H1 (cell line): ENCODE measurements around the gene NDUFA3. TPM values are rescaled to one million over a fixed set of nuclear protein-coding genes. Genes with fewer than 3 reads are reported as not detected.

Experiments used
- CTCF ChIA-PET: fragments of 300-600 bp; sonication (Branson Sonifier 250); formaldehyde crosslinking; loops from one replicate; lab custom pipeline; 2021; ENCODE audit not compliant: partially characterized antibody; lab: Charles Lee
- POLR2A ChIA-PET: fragments of 300-600 bp; sonication (Branson Sonifier 250); formaldehyde crosslinking; loops from one replicate; lab custom pipeline; 2021; ENCODE audit warnings: inconsistent platforms; ENCODE audit not compliant: partially characterized antibody; lab: Charles Lee
- DNase-seq, 2 experiments: peaks; one replicate each; pipeline versions ENCODE4 v3.0.0 to v3.0.0-alpha.2; 2010 to 2022; ENCODE audit warnings: low spot score in 2 of 2, low read depth in 1 of 2, mixed read lengths in 1 of 2
- FAIRE-seq: peaks from 2 replicates; lab custom pipeline; 2011; peaks lifted over from hg19 to GRCh38; lab: Jason Lieb, UNC
- H2AFZ ChIP-seq: 2 replicates; pipeline ENCODE4 v1.8.1; 2012; ENCODE audit warnings: low read length, inconsistent platforms
- H2AK5ac ChIP-seq: 2 replicates; pipeline ENCODE4 v1.6.1; 2013; ENCODE audit warnings: low read depth, low read length
- H2BK120ac ChIP-seq: replicated peaks from 2 replicates; pipeline ENCODE3; 2013; ENCODE audit warnings: low read depth, low read length, inconsistent platforms
- H2BK12ac ChIP-seq: 2 replicates; pipeline ENCODE4 v1.6.1; 2013; ENCODE audit warnings: low read depth, low read length
- H2BK15ac ChIP-seq: 2 replicates; pipeline ENCODE4 v1.6.1; 2013; ENCODE audit warnings: low read length
- H2BK20ac ChIP-seq: 2 replicates; pipeline ENCODE4 v1.6.1; 2013; ENCODE audit warnings: low read length
- H2BK5ac ChIP-seq: 2 replicates; pipeline ENCODE4 v1.6.1; 2013; ENCODE audit warnings: low read depth, low read length
- H3K14ac ChIP-seq: 2 replicates; pipeline ENCODE4 v1.6.1; 2013; ENCODE audit warnings: inconsistent platforms; ENCODE audit not compliant: insufficient read length
- H3K18ac ChIP-seq: 2 replicates; pipeline ENCODE4 v1.6.1; 2013; ENCODE audit warnings: low read length; ENCODE audit errors: extremely low read depth
- H3K23ac ChIP-seq: 2 replicates; pipeline ENCODE4 v1.6.1; 2013; ENCODE audit warnings: inconsistent platforms; ENCODE audit not compliant: insufficient read length
- H3K23me2 ChIP-seq: 2 replicates; pipeline ENCODE4 v1.6.1; 2013; ENCODE audit warnings: low read depth, low read length
- H3K27ac ChIP-seq: 2 replicates; pipeline ENCODE4 v1.6.1; 2011; ENCODE audit warnings: low read depth, low read length, inconsistent platforms
- H3K27me3 ChIP-seq, 4 experiments: replicated peaks in 1 of 4; 1 replicate in 1 of 4; 2 replicates in 3 of 4; pipeline versions ENCODE4 v1.6.1 to v1.8.1; 2011 to 2013; ENCODE audit warnings: low read length in 3 of 4, mild to moderate bottlenecking in 3 of 4, inconsistent platforms in 2 of 4, mixed read lengths in 2 of 4, moderate library complexity in 1 of 4; ENCODE audit not compliant: control insufficient read depth in 3 of 4, insufficient read depth in 3 of 4; ENCODE audit errors: extremely low read depth in 1 of 4
- H3K36me3 ChIP-seq, 4 experiments: 2 replicates each; pipeline versions ENCODE4 v1.6.1 to v1.8.1; 2011 to 2013; ENCODE audit warnings: mild to moderate bottlenecking in 4 of 4, low read length in 3 of 4, moderate library complexity in 2 of 4, control low read depth in 1 of 4, inconsistent platforms in 1 of 4; ENCODE audit not compliant: insufficient read depth in 4 of 4, control insufficient read depth in 2 of 4
- H3K4ac ChIP-seq: replicated peaks from 2 replicates; pipeline ENCODE3; 2013; ENCODE audit warnings: low read length, low read depth, mixed read lengths, inconsistent platforms; ENCODE audit not compliant: insufficient read length
- H3K4me1 ChIP-seq, 4 experiments: replicated peaks in 1 of 4; 1 replicate in 1 of 4; 2 replicates in 3 of 4; pipeline versions ENCODE4 v1.6.1 to v1.8.1; 2011 to 2013; ENCODE audit warnings: low read length in 3 of 4, inconsistent platforms in 2 of 4, mixed read lengths in 1 of 4; ENCODE audit not compliant: insufficient read depth in 4 of 4, control insufficient read depth in 3 of 4
- H3K4me2 ChIP-seq, 2 experiments: 2 replicates each; pipeline versions ENCODE4 v1.6.1 to v1.8.1; 2011 to 2013; ENCODE audit warnings: low read depth in 2 of 2, low read length in 2 of 2, control low read depth in 1 of 2, inconsistent platforms in 1 of 2, mild to moderate bottlenecking in 1 of 2; ENCODE audit not compliant: insufficient read depth in 1 of 2
- H3K4me3 ChIP-seq, 4 experiments: fragments of 200-600, 300-600 bp in 1 of 4; sonication (generic), shearing (Covaris generic), sonication (Bioruptor Twin) in 1 of 4; 2 replicates each; pipeline versions ENCODE4 v1.5.1 to v1.8.1; 2011 to 2016; ENCODE audit warnings: low read length in 4 of 4, low read depth in 3 of 4, control low read depth in 2 of 4, inconsistent platforms in 2 of 4, mild to moderate bottlenecking in 2 of 4, mixed read lengths in 1 of 4, moderate library complexity in 1 of 4; ENCODE audit not compliant: insufficient read depth in 2 of 4; ENCODE audit errors: extremely low read depth in 1 of 4
- H3K56ac ChIP-seq: replicated peaks from 2 replicates; pipeline ENCODE3; 2013; ENCODE audit warnings: low read depth, mild to moderate bottlenecking, mixed read lengths, low read length, inconsistent platforms; ENCODE audit not compliant: insufficient read length
- H3K79me1 ChIP-seq: 2 replicates; pipeline ENCODE4 v1.6.1; 2013; ENCODE audit warnings: low read depth, low read length, control low read depth
- H3K79me2 ChIP-seq, 2 experiments: 2 replicates each; pipeline versions ENCODE4 v1.6.1 to v1.8.1; 2012 to 2013; ENCODE audit warnings: low read length in 2 of 2, mild to moderate bottlenecking in 2 of 2, inconsistent platforms in 1 of 2; ENCODE audit not compliant: insufficient read depth in 2 of 2, control insufficient read depth in 1 of 2
- H3K9ac ChIP-seq, 4 experiments: replicated peaks in 1 of 4; 1 replicate in 1 of 4; 2 replicates in 3 of 4; pipeline versions ENCODE4 v1.6.1 to v1.8.1; 2011 to 2013; ENCODE audit warnings: low read depth in 3 of 4, low read length in 3 of 4, control low read depth in 2 of 4, mild to moderate bottlenecking in 2 of 4, moderate library complexity in 2 of 4, inconsistent platforms in 1 of 4; ENCODE audit errors: extremely low read depth in 1 of 4
- H3K9me3 ChIP-seq, 2 experiments: 2 replicates each; pipeline versions ENCODE4 v1.6.1 to v1.8.1; 2012 to 2013; ENCODE audit warnings: mild to moderate bottlenecking in 2 of 2, moderate library complexity in 2 of 2, control low read depth in 1 of 2, inconsistent platforms in 1 of 2, low read depth in 1 of 2, low read length in 1 of 2, mixed read lengths in 1 of 2; ENCODE audit not compliant: insufficient read depth in 2 of 2
- H4K20me1 ChIP-seq, 2 experiments: replicated peaks in 1 of 2; 2 replicates each; pipeline versions ENCODE3 to v1.8.1; 2011 to 2013; ENCODE audit warnings: inconsistent platforms in 2 of 2, low read length in 2 of 2, mild to moderate bottlenecking in 1 of 2; ENCODE audit not compliant: insufficient read depth in 2 of 2, control insufficient read depth in 1 of 2
- H4K5ac ChIP-seq: 2 replicates; pipeline ENCODE4 v1.6.1; 2013; ENCODE audit warnings: low read length, low read depth, mixed read lengths, inconsistent platforms; ENCODE audit not compliant: insufficient read length
- H4K8ac ChIP-seq: 2 replicates; pipeline ENCODE4 v1.8.0; 2013; ENCODE audit warnings: mild to moderate bottlenecking, moderate library complexity, low read length, inconsistent platforms; ENCODE audit not compliant: insufficient read depth; ENCODE audit errors: extremely low read depth
- H4K91ac ChIP-seq: replicated peaks from 2 replicates; pipeline ENCODE3; 2013; ENCODE audit warnings: low read length, mixed read lengths, inconsistent platforms; ENCODE audit not compliant: insufficient read length
- BCL11A ChIP-seq, 2 experiments: IDR thresholded peaks; one replicate each; pipeline ENCODE4 v1.6.1; 2011; ENCODE audit warnings: low read depth in 2 of 2, low read length in 2 of 2, mild to moderate bottlenecking in 2 of 2
- CHD1 ChIP-seq: IDR thresholded peaks from 2 replicates; pipeline ENCODE4 v1.6.1; 2012; ENCODE audit warnings: low read depth, low read length, improper control_type of control experiment
- CTBP2 ChIP-seq: IDR thresholded peaks from 2 replicates; pipeline ENCODE4 v1.7.0; 2011; ENCODE audit warnings: borderline replicate concordance, mild to moderate bottlenecking, moderate library complexity, mixed read lengths, low read length; ENCODE audit not compliant: insufficient read depth, insufficient read length
- EP300 ChIP-seq, 2 experiments: IDR thresholded peaks; 1 replicate in 1 of 2; 2 replicates in 1 of 2; pipeline ENCODE4 v1.6.1; 2011 to 2012; ENCODE audit warnings: low read depth in 2 of 2, low read length in 2 of 2, mild to moderate bottlenecking in 2 of 2, borderline replicate concordance in 1 of 2, inconsistent platforms in 1 of 2, moderate library complexity in 1 of 2
- FOSL1 ChIP-seq: IDR thresholded peaks from 2 replicates; pipeline ENCODE4 v1.6.1; 2011; ENCODE audit warnings: mild to moderate bottlenecking, low read depth, low read length, moderate library complexity; ENCODE audit not compliant: insufficient read depth
- SIN3A ChIP-seq, 2 experiments: IDR thresholded peaks in 1 of 2; conservative IDR thresholded peaks in 1 of 2; 2 replicates each; pipeline ENCODE4 v1.6.1; 2011 to 2012; ENCODE audit warnings: low read length in 2 of 2, improper control_type of control experiment in 1 of 2, low read depth in 1 of 2, mild to moderate bottlenecking in 1 of 2
- YY1 ChIP-seq: IDR thresholded peaks from 2 replicates; pipeline ENCODE4 v1.6.1; 2011; ENCODE audit warnings: low read depth, mild to moderate bottlenecking, low read length
- WGBS, 2 experiments: shearing (Covaris generic) in 1 of 2; methylation state at CpG; one replicate each; pipeline versions ENCODE4 v1.1.6 to v1.1.7; 2013 to 2015; ENCODE audit warnings: low lambda C conversion rate in 2 of 2, mixed read lengths in 2 of 2, inconsistent platforms in 1 of 2, low coverage in 1 of 2, missing lambda C conversion rate in 1 of 2; ENCODE audit not compliant: insufficient replicate concordance in 2 of 2, insufficient coverage in 1 of 2, insufficient read length in 1 of 2; ENCODE audit errors: extremely low coverage in 1 of 2, missing lambda C conversion rate in 1 of 2; 5-methylcytosine and 5-hydroxymethylcytosine counted together
- polyA plus RNA-seq, 7 experiments: library from polyadenylated mRNA; depleted of rRNA in 3 of 7; stranded (reverse) in 5 of 7; unstranded in 2 of 7; fragments of >200 nt in 5 of 7; fragments of 200-250 nt in 2 of 7; gene quantifications; 1 replicate in 5 of 7; 2 replicates in 1 of 7; 4 replicates in 1 of 7; pipeline versions ENCODE4 v1.2.1 to v1.2.3, GENCODE V29; 2011 to 2013; ENCODE audit warnings: missing spikeins in 2 of 7, mixed read lengths in 2 of 7
- total RNA-seq: library from RNA; stranded (reverse); fragmentation: NEBNext Ultra II Directional; extraction: Animal tissue kit (Norgen Biotek cat#: 25700); gene quantifications from 2 replicates; pipeline ENCODE4 v1.2.1, GENCODE V29; 2021

Gene NDUFA3
- total and polyA plus RNA-seq, 2 of the 8 experiments (the other 6 are each of a cell fraction or from before 2014, with no cell fraction given): 175 to 208 TPM

DNA sequence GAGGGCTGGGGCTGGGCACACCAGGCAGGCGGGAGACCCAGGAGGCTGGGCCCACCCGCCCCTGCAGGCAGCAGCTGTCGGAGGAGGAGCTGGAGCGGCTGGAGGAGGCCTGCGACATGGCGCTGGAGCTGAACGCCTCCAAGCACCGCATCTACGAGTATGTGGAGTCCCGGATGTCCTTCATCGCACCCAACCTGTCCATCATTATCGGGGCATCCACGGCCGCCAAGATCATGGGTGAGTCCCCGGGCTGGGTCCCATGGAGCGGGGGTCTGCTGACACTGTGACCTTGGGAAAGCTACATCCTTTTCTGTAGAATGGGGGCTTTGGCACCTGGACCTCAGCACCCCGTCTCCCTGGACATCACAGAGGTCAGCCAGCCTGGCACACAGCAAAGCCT is 21.0 kb downstream of the NDUFA3 start:
- no peaks in the 10 kb centered on the region for H3K4me1 ChIP-seq
- H3K36me3 ChIP-seq: peaks cover 18 to 68% (median 48%) of the 10 kb centered on the region in 4 experiments
- H3K27ac ChIP-seq: no peak overlapping the region
- no peak overlapping the region for H2BK12ac ChIP-seq
- no peak overlapping the region for H3K18ac ChIP-seq
- no peak overlapping the region for H3K4ac ChIP-seq
- no peak overlapping the region for H3K9ac ChIP-seq
- TF ChIP-seq CTBP2 (no peak), CHD1 (no peak), BCL11A (IDR thresholded peaks at IDR 0.05; ENCODE audit: low read depth in 2 of 2, low read length in 2 of 2) (no peak), FOSL1 (no peak), EP300 (IDR thresholded peaks at IDR 0.05; ENCODE audit: borderline replicate concordance in 1 of 2, low read depth in 2 of 2, low read length in 2 of 2) (no peak), SIN3A (conservative IDR thresholded peaks at IDR 0.05 in 1 of 2, IDR thresholded peaks at IDR 0.05 in 1 of 2; ENCODE audit: low read depth in 1 of 2, low read length in 2 of 2) (no peak), YY1 (no peak)
- no peak overlapping the region for H4K5ac ChIP-seq
- ChIA-PET POLR2A (interaction anchor here (0.6 to 5.0 kb wide), 12 partner anchors 9 to 188 kb away, joined by 3 to 40 read pairs (median 4); partner anchors contain the start of genes CNOT3, LENG1, PRPF31 and TFPT), CTCF (no interaction called here)
- no peak overlapping the region for H2BK5ac ChIP-seq
- peaks cover 0 to 7% of the 10 kb centered on the region in 2 experiments for H4K20me1 ChIP-seq
- H2BK20ac ChIP-seq: no peak overlapping the region
- 97% methylated on average over 8 of the region's 17 CpGs; no CpG with 5 or more reads in 1 of the 2 experiments for WGBS, 2 experiments
- no peak overlapping the region for H3K14ac ChIP-seq
- H3K23ac ChIP-seq: no peak overlapping the region
- H2BK120ac ChIP-seq: no peak overlapping the region
- H3K23me2 ChIP-seq: no peaks in the 10 kb centered on the region
- H3K27me3 ChIP-seq: no peaks in the 10 kb centered on the region
- FAIRE-seq: no peak
- no peak overlapping the region for H4K91ac ChIP-seq
- no peak overlapping the region for H3K56ac ChIP-seq
- no peaks in the 10 kb centered on the region for H3K9me3 ChIP-seq
- no peak overlapping the region for H2BK15ac ChIP-seq
- H2AK5ac ChIP-seq: no peak overlapping the region
- H4K8ac ChIP-seq: no peak overlapping the region; the same call in 1 of the 2 replicates
- no peak overlapping the region for H3K4me2 ChIP-seq
- no peak for DNase-seq
- H3K79me2 ChIP-seq: no peaks in the 10 kb centered on the region
- H3K79me1 ChIP-seq: peaks cover 3% of the 10 kb centered on the region; the same call in 1 of the 2 replicates
- H3K4me3 ChIP-seq: no peak overlapping the region
- H2AFZ ChIP-seq: no peak overlapping the region
